Left lung (tissue), 10 donors: ENCODE results near the gene HDAC4. TPM values are rescaled to one million over a fixed set of nuclear protein-coding genes. Genes with fewer than 3 reads are reported as not detected.

Experiments used
- ATAC-seq: fragments of 200-7000 bp; cut with Tn5 transposase; one replicate; pipeline ENCODE4 v1.9.1; 2020; ENCODE audit warnings: moderate library complexity
- DNase-seq, 4 donors: peaks; one replicate each; pipeline ENCODE4 v3.0.0-alpha.2; 2013 to 2020
- H3K27ac ChIP-seq, 2 donors: fragments of 200-600 bp; sonication (generic) in 1 of 2; one replicate each; pipeline versions ENCODE4 v1.5.0 to v1.8.0; 2020 to 2021
- H3K27me3 ChIP-seq, 2 donors: fragments of 200-600 bp; sonication (generic) in 1 of 2; one replicate each; pipeline versions ENCODE4 v1.5.0 to v1.8.0; 2020 to 2021
- H3K36me3 ChIP-seq, 2 donors: fragments of 200-600 bp; sonication (generic) in 1 of 2; one replicate each; pipeline versions ENCODE4 v1.5.0 to v1.8.0; 2020 to 2021
- H3K4me1 ChIP-seq, 2 donors: fragments of 200-600 bp; one replicate each; pipeline ENCODE4 v1.8.0; 2021
- H3K4me3 ChIP-seq, 2 donors: fragments of 200-600 bp; sonication (generic) in 1 of 2; one replicate each; pipeline versions ENCODE4 v1.5.0 to v1.8.0; 2020 to 2021; ENCODE audit warnings: mild to moderate bottlenecking in 1 of 2
- H3K9me3 ChIP-seq, 2 donors: fragments of 200-600 bp; sonication (generic) in 1 of 2; one replicate each; pipeline versions ENCODE4 v1.5.0 to v1.8.0; 2020 to 2021
- CTCF ChIP-seq, 2 donors: fragments of 200-600 bp; sonication (generic) in 1 of 2; IDR thresholded peaks; one replicate each; pipeline versions ENCODE4 v1.5.0 to v1.8.0; 2021; ENCODE audit warnings: antibody characterized with exemption in 2 of 2
- intact Hi-C, 2 donors: fragments of 100-400 bp; cut with DNase I; formaldehyde crosslinking; loops; one replicate each; pipeline versions ENCODE4 v1.11.2 to v1.14.2; 2022
- polyA plus RNA-seq, 6 donors: library from polyadenylated mRNA; unstranded; fragments of 120-200 nt; gene quantifications; one replicate each; pipeline ENCODE4 v1.2.1, GENCODE V29; 2013; ENCODE audit not compliant: insufficient read length in 6 of 6
- total RNA-seq, 2 donors: library from RNA; stranded (reverse); fragmentation: NEBNext Ultra II Directional; extraction: Animal tissue kit (Norgen Biotek cat#: 25700); gene quantifications; one replicate each; pipeline ENCODE4 v1.2.1, GENCODE V29; 2021
- donor health status: DM: no; HTN: yes; CAD: no.
- donor health status: DM: no; HTN: no; CAD: no.

HDAC4 gene
- total and polyA plus RNA-seq, 8 donors: 9.9 to 36.8 (median 12.8) TPM

- no peak for TF ChIP-seq CTCF (IDR thresholded peaks at IDR 0.05)
- H3K27ac ChIP-seq: no peak overlapping the region
Observed at GRCh38 chr2:239212121-239212928, 188.5 kb downstream of the HDAC4 start.

GRCh38 chr2:239211396-239212094 lies 189.3 kb downstream of the HDAC4 start:
- TF ChIP-seq CTCF (IDR thresholded peaks at IDR 0.05): no peak
- no peaks in the 10 kb centered on the region for H3K9me3 ChIP-seq
- intact Hi-C loops: no loop called here
- ATAC-seq (no peak), DNase-seq (peak in 1 of 4 donors; percentile 54)
- no peaks in the 10 kb centered on the region for H3K27me3 ChIP-seq
- no peaks in the 10 kb centered on the region for H3K36me3 ChIP-seq
- H3K27ac ChIP-seq: no peak overlapping the region
- H3K4me1 ChIP-seq: peaks cover 0 to 41% of the 10 kb centered on the region in 2 donors
- no peak overlapping the region for H3K4me3 ChIP-seq

More at GRCh38 chr2:239212121-239212928, 188.5 kb downstream of the HDAC4 start:
- peak in 1 of 4 donors; percentile 37 for DNase-seq
- Histone ChIP-seq H3K4me3 (no peak overlapping the region), H3K27me3 (no peaks in the 10 kb centered on the region), H3K4me1 (peaks cover 0 to 47% of the 10 kb centered on the region in 2 donors), H3K36me3 (no peaks in the 10 kb centered on the region), H3K9me3 (no peaks in the 10 kb centered on the region)
- intact Hi-C loops: no loop called here
- no peak for ATAC-seq

GRCh38 chr2:239209783-239210182 lies 191.0 kb downstream of the HDAC4 start:
- DNase-seq: no peak
- no peak for ATAC-seq
- Histone ChIP-seq H3K9me3 (no peaks in the 10 kb centered on the region), H3K4me3 (no peak overlapping the region), H3K27me3 (no peaks in the 10 kb centered on the region), H3K36me3 (no peaks in the 10 kb centered on the region), H3K27ac (no peak overlapping the region), H3K4me1 (peaks cover 0 to 46% of the 10 kb centered on the region in 2 donors)
- no peak for TF ChIP-seq CTCF (IDR thresholded peaks at IDR 0.05)
- intact Hi-C loops: no loop called here

GRCh38 chr2:239208465-239209180 lies 192.2 kb downstream of the HDAC4 start:
- DNase-seq (no peak), ATAC-seq (no peak)
- intact Hi-C loops: no loop called here
- Histone ChIP-seq H3K4me3 (no peak overlapping the region), H3K9me3 (no peaks in the 10 kb centered on the region), H3K4me1 (peaks cover 0 to 51% of the 10 kb centered on the region in 2 donors), H3K27me3 (no peaks in the 10 kb centered on the region), H3K27ac (no peak overlapping the region), H3K36me3 (peaks cover 0 to 3% of the 10 kb centered on the region in 2 donors)
- no peak for TF ChIP-seq CTCF (IDR thresholded peaks at IDR 0.05)
